Activated CD4-positive, alpha-beta memory T cell treated with anti-CD3 and anti-CD28 coated beads for 36 hours (primary cell): ENCODE measurements around the gene NDUFAF8. TPM values are rescaled to one million over a fixed set of nuclear protein-coding genes. Genes with fewer than 3 reads are reported as not detected.

Experiments
- CTCF ChIA-PET: fragments of 350-600 bp; sonication (Branson Sonifier 250); formaldehyde crosslinking; loops from one replicate; lab custom pipeline; 2021; ENCODE audit warnings: antibody characterized with exemption, inconsistent platforms; lab: Charles Lee
- POLR2A ChIA-PET: fragments of 350-600 bp; sonication (Branson Sonifier 250); formaldehyde crosslinking; loops from one replicate; lab custom pipeline; 2021; ENCODE audit warnings: antibody characterized with exemption; lab: Charles Lee
- DNase-seq: peaks from one replicate; pipeline ENCODE4 v3.0.0-alpha.2; 2020
- H3K27ac Mint-ChIP-seq: one replicate; pipeline ENCODE4 v1.8.0; 2021; ENCODE audit warnings: mixed read lengths
- H3K27me3 Mint-ChIP-seq: one replicate; pipeline ENCODE4 v1.8.0; 2021; ENCODE audit warnings: mixed read lengths
- H3K36me3 Mint-ChIP-seq: one replicate; pipeline ENCODE4 v1.8.0; 2021; ENCODE audit warnings: mixed read lengths
- H3K4me1 Mint-ChIP-seq: one replicate; pipeline ENCODE4 v1.8.0; 2021; ENCODE audit warnings: low read depth, mixed read lengths
- H3K4me3 Mint-ChIP-seq: one replicate; pipeline ENCODE4 v1.8.0; 2021; ENCODE audit warnings: mild to moderate bottlenecking, mixed read lengths
- H3K9me3 Mint-ChIP-seq: one replicate; pipeline ENCODE4 v1.8.0; 2021; ENCODE audit warnings: mixed read lengths
- intact Hi-C: fragments of 100-400 bp; cut with micrococcal nuclease; formaldehyde crosslinking; loops from one replicate; pipeline ENCODE4 v1.15.1; 2023
- total RNA-seq, 2 experiments: library from RNA; stranded (reverse); gene quantifications; one replicate each; pipeline ENCODE4 v1.2.3, GENCODE V29; 2021

NDUFAF8 gene
- 10 to 100 TPM; 49.8 to 55.9 TPM for total RNA-seq

- POLR2A ChIA-PET, result interaction anchor here (0.7 to 2.4 kb wide), 10 partner anchors 8 to 215 kb away, joined by 3 to 16 read pairs (median 4); partner anchors contain the start of genes CEP131 and SLC38A10
- CTCF ChIA-PET, result interaction anchor here (0.7 to 2.0 kb wide), 5 partner anchors 16 to 350 kb away, joined by 3 to 9 read pairs (median 5); partner anchors contain the start of genes CEP131 and SLC38A10
- intact Hi-C loops, result loop anchor here (1.0 kb wide), 1 partner anchor 16 kb away; no protein-coding TSS in a partner anchor
- Mint-ChIP-seq H3K4me3 (peak within 1 kb of the TSS; percentile 96), H3K4me1 (peaks cover 28% of the 10 kb centered on the region), H3K27me3 (no peaks in the 10 kb centered on the region), H3K27ac (peak within 1 kb of the TSS; percentile 92), H3K9me3 (no peaks in the 10 kb centered on the region), H3K36me3 (peaks cover 8% of the 10 kb centered on the region)
- peak; percentile 98 for DNase-seq
Observed at GRCh38 chr17:81238815-81239713, at the start of gene NDUFAF8, which contains the start of gene TEPSIN. TSS of gene NDUFAF8 (plus strand) at chr17:81239318. CDS start at chr17:81239364, 46 bp downstream. TSS of gene TEPSIN (minus strand) at chr17:81239055. CDS start at chr17:81239033, 22 bp downstream.

DNA sequence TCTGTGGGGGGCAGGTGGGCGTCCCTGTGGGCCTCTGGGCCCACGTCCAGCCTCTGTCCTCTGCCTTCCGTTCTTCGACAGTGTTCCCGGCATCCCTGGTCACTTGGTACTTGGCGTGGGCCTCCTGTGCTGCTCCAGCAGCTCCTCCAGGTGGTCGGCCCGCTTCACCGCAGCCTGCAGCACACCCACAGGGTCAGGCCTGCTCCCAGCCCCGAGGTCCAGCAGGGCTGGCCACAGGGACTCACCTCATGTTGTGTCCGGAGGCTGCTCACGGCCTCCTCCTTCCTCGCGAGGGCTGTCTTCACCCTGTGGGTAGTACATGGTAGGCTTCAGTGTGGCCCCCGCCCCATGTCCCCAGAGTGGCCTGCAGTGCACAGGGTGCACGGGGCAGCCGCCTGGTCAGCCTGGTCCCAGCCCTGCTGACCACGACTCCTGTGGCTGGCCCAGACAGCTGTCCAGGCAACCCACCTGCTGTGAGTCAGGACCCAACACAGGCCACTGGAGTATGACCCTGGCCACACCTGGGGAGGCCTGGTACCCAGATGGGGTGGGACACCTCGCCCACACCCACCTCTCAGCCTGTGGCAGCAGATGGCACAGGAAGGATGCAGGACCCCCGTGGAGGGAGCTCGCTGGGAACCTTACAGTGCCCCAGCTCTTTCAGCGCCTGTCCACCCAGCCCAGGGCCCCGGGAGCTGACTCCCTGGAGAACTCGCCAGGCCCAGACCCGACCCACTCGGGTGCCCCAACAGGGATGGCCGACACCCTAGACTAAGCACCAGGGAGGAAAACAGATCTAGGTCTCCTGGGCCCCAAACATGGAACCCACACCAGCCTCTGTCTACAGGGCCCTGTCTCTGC is 49.2 kb upstream of the NDUFAF8 start:
- POLR2A ChIA-PET, result interaction anchor here (0.9 kb wide), 1 partner anchor 10 kb away, joined by 3 read pairs; no protein-coding TSS in a partner anchor
- H3K36me3 Mint-ChIP-seq, result peaks cover 2% of the 10 kb centered on the region

DNA sequence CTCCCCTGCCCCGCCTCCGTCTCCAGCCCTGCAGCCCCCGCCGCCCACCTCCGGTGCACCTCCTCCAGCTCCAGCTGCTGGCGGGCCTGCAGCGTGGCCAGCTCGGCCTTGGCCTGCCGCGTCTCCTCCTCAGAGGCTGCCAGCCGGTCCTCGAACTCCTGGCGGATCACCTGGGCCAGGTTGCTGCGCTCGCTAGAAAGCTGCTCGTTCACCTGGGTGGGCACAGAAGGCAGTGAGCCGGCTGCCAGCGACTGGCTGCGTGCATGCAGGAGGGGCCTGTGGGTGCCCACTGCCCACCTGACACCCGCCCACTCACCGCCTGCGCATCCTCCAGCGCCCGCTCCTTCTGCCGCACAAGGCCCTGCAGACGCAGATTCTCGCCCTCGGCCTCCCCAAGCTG is 48.5 kb upstream of the NDUFAF8 start:
- intact Hi-C loops, result no loop called here
- H3K9me3 Mint-ChIP-seq, result no peaks in the 10 kb centered on the region
- POLR2A ChIA-PET, result no interaction called here

More for the DNA sequence above, 49.2 kb upstream of the NDUFAF8 start:
- no peak for DNase-seq
- Mint-ChIP-seq H3K9me3 (no peaks in the 10 kb centered on the region), H3K4me1 (no peaks in the 10 kb centered on the region), H3K4me3 (no peak overlapping the region), H3K27me3 (no peaks in the 10 kb centered on the region), H3K27ac (no peak overlapping the region)
- intact Hi-C loops, result no loop called here
- CTCF ChIA-PET, result interaction anchor here (1.1 kb wide), 1 partner anchor 14 kb away, joined by 3 read pairs; no protein-coding TSS in a partner anchor

DNA sequence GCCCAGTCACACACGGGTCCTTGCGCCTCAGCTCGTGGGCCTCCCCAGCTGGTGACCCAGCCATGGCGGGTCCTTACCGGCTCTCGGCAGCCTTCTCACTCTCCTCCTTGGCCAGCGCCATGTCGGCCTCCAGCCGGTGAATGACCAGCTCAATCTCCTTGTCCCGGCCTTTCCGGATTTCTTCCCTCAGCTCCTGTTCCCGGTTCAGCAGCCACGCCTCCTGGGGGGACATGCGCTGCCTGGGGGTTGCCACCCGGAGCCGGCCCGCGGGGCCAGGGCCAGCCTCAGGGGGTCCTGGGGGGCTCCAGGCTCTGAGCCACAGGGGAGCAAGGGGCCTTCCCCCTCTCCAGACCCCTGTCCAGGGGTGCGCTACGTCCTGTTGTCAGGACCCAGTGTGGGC is 48.0 kb upstream of the NDUFAF8 start:
- Mint-ChIP-seq H3K4me1 (no peaks in the 10 kb centered on the region), H3K9me3 (no peaks in the 10 kb centered on the region), H3K27me3 (no peaks in the 10 kb centered on the region), H3K36me3 (peaks cover 2% of the 10 kb centered on the region), H3K4me3 (no peak overlapping the region), H3K27ac (no peak overlapping the region)
- DNase-seq, result no peak
- ChIA-PET CTCF (interaction anchor here (1.1 kb wide), 1 partner anchor 16 kb away, joined by 3 read pairs; no protein-coding TSS in a partner anchor), POLR2A (no interaction called here)
- intact Hi-C loops, result no loop called here

More for the DNA sequence above, 48.5 kb upstream of the NDUFAF8 start:
- no peak for DNase-seq
- CTCF ChIA-PET, result interaction anchor here (1.1 kb wide), 1 partner anchor 15 kb away, joined by 3 read pairs; no protein-coding TSS in a partner anchor
- H3K27ac Mint-ChIP-seq, result no peak overlapping the region
- no peak overlapping the region for H3K4me3 Mint-ChIP-seq
- no peaks in the 10 kb centered on the region for H3K27me3 Mint-ChIP-seq
- H3K36me3 Mint-ChIP-seq, result peaks cover 2% of the 10 kb centered on the region
- H3K4me1 Mint-ChIP-seq, result no peaks in the 10 kb centered on the region

GRCh38 chr17:81191646-81192045 is 47.5 kb upstream of the NDUFAF8 start:
- intact Hi-C loops, result no loop called here
- ChIA-PET CTCF (no interaction called here), POLR2A (no interaction called here)
- Mint-ChIP-seq H3K9me3 (no peaks in the 10 kb centered on the region), H3K27ac (no peak overlapping the region), H3K4me3 (no peak overlapping the region), H3K36me3 (peaks cover 2% of the 10 kb centered on the region), H3K27me3 (no peaks in the 10 kb centered on the region), H3K4me1 (no peaks in the 10 kb centered on the region)
- no peak for DNase-seq

GRCh38 chr17:81192386-81193050 is 46.6 kb upstream of the NDUFAF8 start:
- Mint-ChIP-seq H3K36me3 (peaks cover 2% of the 10 kb centered on the region), H3K4me3 (no peak overlapping the region), H3K27me3 (no peaks in the 10 kb centered on the region), H3K4me1 (no peaks in the 10 kb centered on the region), H3K27ac (no peak overlapping the region), H3K9me3 (no peaks in the 10 kb centered on the region)
- intact Hi-C loops, result no loop called here
- no peak for DNase-seq
- POLR2A ChIA-PET, result no interaction called here
- CTCF ChIA-PET, result no interaction called here

GRCh38 chr17:81193051-81193410 is 46.1 kb upstream of the NDUFAF8 start:
- intact Hi-C loops, result no loop called here
- Mint-ChIP-seq H3K27me3 (no peaks in the 10 kb centered on the region), H3K27ac (no peak overlapping the region), H3K9me3 (no peaks in the 10 kb centered on the region), H3K4me3 (no peak overlapping the region), H3K36me3 (peaks cover 2% of the 10 kb centered on the region), H3K4me1 (no peaks in the 10 kb centered on the region)
- CTCF ChIA-PET, result no interaction called here
- POLR2A ChIA-PET, result no interaction called here
- DNase-seq, result no peak

GRCh38 chr17:81193470-81194224 is 45.5 kb upstream of the NDUFAF8 start:
- no peaks in the 10 kb centered on the region for H3K9me3 Mint-ChIP-seq
- no peak for DNase-seq
- no peaks in the 10 kb centered on the region for H3K27me3 Mint-ChIP-seq
- ChIA-PET POLR2A (no interaction called here), CTCF (no interaction called here)
- H3K4me3 Mint-ChIP-seq, result no peak overlapping the region
- intact Hi-C loops, result no loop called here
- no peaks in the 10 kb centered on the region for H3K4me1 Mint-ChIP-seq
- H3K36me3 Mint-ChIP-seq, result peaks cover 3% of the 10 kb centered on the region
- no peak overlapping the region for H3K27ac Mint-ChIP-seq

- DNase-seq, result no peak
- Mint-ChIP-seq H3K4me1 (no peaks in the 10 kb centered on the region), H3K4me3 (no peak overlapping the region), H3K36me3 (peaks cover 2% of the 10 kb centered on the region), H3K9me3 (no peaks in the 10 kb centered on the region), H3K27me3 (no peaks in the 10 kb centered on the region), H3K27ac (no peak overlapping the region)
- CTCF ChIA-PET, result no interaction called here
- POLR2A ChIA-PET, result no interaction called here
- intact Hi-C loops, result no loop called here
Observed at GRCh38 chr17:81194225-81194760, 44.8 kb upstream of the NDUFAF8 start.

DNA sequence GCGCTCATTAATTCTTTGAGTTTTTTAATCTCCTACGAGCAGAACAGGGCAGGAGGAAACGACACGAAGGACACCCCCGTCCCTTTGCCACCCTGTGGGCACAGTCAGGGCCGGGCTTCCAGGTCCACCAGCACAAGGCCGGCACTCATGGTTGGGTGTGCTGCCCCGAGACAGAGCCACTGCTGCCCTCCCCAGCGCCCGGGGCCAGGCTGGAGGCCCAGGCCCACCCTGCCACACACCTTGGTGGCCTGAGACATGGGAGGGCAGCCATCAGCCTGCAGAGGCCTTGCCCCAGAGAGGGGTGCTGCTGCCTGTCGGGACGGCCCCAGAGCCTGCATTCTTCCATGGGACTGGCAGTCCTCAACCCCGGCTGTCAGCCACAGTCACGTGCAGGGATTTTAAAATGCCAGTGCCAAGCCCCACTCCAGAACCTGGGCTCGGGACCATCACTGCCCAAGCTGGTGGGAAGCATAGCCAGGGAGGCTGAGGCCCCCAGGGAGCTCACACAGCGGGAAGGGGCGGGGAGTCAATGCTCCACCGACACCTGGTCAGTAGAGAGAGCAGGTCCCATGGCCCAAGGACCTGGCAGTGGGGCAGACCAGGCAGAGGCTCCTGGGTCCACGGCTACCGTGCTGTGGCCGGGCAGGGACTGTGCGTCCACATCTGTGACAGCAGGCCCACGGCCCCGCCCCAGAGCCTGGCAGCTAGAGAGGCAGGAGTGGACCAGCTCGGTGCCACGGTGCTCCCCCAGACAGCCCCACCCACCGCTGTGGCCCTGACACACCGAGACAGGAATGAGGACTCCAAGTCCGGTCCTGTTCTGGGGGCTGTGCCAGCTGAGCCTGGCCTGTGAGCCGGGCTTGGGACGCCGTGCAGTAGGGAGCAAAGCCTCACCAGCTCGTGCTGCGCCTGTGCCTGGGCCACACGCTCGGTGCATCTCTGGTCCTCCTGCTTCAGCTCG is 43.9 kb upstream of the NDUFAF8 start:
- ChIA-PET POLR2A (no interaction called here), CTCF (no interaction called here)
- Mint-ChIP-seq H3K27me3 (no peaks in the 10 kb centered on the region), H3K36me3 (peaks cover 2% of the 10 kb centered on the region), H3K27ac (no peak overlapping the region), H3K9me3 (no peaks in the 10 kb centered on the region), H3K4me3 (no peak overlapping the region), H3K4me1 (no peaks in the 10 kb centered on the region)
- intact Hi-C loops, result no loop called here
- no peak for DNase-seq
